ENCODE data around the gene TESK2.

DNA sequence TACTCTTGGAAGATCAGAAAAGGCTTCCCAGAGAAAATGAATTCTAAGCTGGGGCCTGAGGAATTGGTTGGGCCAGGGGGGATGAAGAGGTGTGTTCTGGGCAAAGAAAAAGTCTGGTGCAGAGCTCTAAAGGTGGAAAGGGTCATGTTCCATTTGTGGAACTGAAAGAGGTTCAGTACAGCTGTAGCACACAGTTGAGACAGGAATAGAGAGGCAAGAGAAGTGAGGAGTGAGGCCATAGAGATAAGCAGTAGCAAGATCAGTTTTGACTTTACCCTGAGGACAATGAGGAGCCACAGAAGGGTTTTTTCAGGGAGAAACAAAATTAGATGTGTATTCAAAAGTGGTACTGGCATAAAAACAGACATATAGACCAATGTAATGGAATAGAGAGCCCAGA, 120.4 kb downstream of the TESK2 start:
- no peak for TF ChIP-seq POLR2A (IDR thresholded peaks at IDR 0.05)
- TF ChIP-seq, protein P1, sequence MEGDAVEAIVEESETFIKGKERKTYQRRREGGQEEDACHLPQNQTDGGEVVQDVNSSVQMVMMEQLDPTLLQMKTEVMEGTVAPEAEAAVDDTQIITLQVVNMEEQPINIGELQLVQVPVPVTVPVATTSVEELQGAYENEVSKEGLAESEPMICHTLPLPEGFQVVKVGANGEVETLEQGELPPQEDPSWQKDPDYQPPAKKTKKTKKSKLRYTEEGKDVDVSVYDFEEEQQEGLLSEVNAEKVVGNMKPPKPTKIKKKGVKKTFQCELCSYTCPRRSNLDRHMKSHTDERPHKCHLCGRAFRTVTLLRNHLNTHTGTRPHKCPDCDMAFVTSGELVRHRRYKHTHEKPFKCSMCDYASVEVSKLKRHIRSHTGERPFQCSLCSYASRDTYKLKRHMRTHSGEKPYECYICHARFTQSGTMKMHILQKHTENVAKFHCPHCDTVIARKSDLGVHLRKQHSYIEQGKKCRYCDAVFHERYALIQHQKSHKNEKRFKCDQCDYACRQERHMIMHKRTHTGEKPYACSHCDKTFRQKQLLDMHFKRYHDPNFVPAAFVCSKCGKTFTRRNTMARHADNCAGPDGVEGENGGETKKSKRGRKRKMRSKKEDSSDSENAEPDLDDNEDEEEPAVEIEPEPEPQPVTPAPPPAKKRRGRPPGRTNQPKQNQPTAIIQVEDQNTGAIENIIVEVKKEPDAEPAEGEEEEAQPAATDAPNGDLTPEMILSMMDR (IDR thresholded peaks at IDR 0.05) = no peak

Data from heart left ventricle (tissue), 13 donors.